ENCODE measurements around the gene ADAMTS6. TPM values are rescaled to one million over a fixed set of nuclear protein-coding genes. Genes with fewer than 3 reads are reported as not detected.

The ADAMTS6 gene
- polyA plus RNA-seq, 3 donors, result 0.01 TPM; not detected in 2

DNA sequence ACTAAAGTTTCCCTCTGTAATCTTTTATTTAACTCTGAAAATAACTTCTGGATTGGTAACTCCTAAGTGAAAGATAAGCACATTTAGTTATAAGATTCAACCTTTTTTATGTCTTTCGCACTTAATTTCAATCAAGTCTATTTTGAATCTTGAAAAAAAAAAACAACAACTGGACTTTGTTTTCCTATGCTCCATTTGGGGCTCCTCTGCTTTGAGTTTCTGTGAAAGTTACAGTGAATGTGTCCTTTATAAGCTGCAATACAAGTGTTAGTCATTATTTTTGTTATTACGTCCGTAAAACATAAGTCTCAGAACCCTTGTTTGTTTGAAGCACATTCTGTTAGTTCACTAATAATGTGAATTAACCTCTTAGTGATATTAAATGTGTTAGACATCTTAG, 276.8 kb downstream of the ADAMTS6 start:
- Histone ChIP-seq H3K27ac (ENCODE audit: low read depth in 1 of 2, low read length in 2 of 2) (no peak overlapping the region), H2AFZ (ENCODE audit: insufficient read depth, low read depth, low read length, poor library complexity, severe bottlenecking) (no peak overlapping the region), H3K4me2 (replicated peaks; ENCODE audit: extremely low read depth, low read length, poor library complexity, severe bottlenecking) (no peak overlapping the region), H3K79me2 (ENCODE audit: insufficient read depth, low read length) (no peaks in the 10 kb centered on the region), H3K4me1 (ENCODE audit: control insufficient read depth in 1 of 2, insufficient read depth in 2 of 2, low read length in 2 of 2) (no peaks in the 10 kb centered on the region), H3K36me3 (replicated peaks in 1 of 2; ENCODE audit: control insufficient read depth in 1 of 2, insufficient read depth in 2 of 2, low read length in 2 of 2) (no peaks in the 10 kb centered on the region), H3K9ac (ENCODE audit: insufficient read depth, low read length, poor library complexity, severe bottlenecking) (no peak overlapping the region), H4K20me1 (ENCODE audit: insufficient read depth, low read length) (no peaks in the 10 kb centered on the region), H3K9me3 (replicated peaks in 1 of 2; ENCODE audit: control insufficient read depth in 1 of 2, insufficient read depth in 1 of 2, low read length in 2 of 2) (no peaks in the 10 kb centered on the region), H3K27me3 (ENCODE audit: control insufficient read depth in 2 of 2, insufficient read depth in 2 of 2, low read length in 2 of 2) (no peaks in the 10 kb centered on the region), H3K4me3 (replicated peaks in 1 of 3; ENCODE audit: low read depth in 2 of 3, low read length in 3 of 3) (no peak overlapping the region)
- TF ChIP-seq, protein P1, sequence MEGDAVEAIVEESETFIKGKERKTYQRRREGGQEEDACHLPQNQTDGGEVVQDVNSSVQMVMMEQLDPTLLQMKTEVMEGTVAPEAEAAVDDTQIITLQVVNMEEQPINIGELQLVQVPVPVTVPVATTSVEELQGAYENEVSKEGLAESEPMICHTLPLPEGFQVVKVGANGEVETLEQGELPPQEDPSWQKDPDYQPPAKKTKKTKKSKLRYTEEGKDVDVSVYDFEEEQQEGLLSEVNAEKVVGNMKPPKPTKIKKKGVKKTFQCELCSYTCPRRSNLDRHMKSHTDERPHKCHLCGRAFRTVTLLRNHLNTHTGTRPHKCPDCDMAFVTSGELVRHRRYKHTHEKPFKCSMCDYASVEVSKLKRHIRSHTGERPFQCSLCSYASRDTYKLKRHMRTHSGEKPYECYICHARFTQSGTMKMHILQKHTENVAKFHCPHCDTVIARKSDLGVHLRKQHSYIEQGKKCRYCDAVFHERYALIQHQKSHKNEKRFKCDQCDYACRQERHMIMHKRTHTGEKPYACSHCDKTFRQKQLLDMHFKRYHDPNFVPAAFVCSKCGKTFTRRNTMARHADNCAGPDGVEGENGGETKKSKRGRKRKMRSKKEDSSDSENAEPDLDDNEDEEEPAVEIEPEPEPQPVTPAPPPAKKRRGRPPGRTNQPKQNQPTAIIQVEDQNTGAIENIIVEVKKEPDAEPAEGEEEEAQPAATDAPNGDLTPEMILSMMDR (IDR thresholded peaks at IDR 0.05), result no peak
- H3K9me3 Mint-ChIP-seq, result peaks cover 0 to 2% (median 0%) of the 10 kb centered on the region in 7 donors
- H3K4me3 Mint-ChIP-seq, result no peak overlapping the region
- H3K4me1 Mint-ChIP-seq, result no peaks in the 10 kb centered on the region
- H3K36me3 Mint-ChIP-seq, result no peaks in the 10 kb centered on the region
- no peaks in the 10 kb centered on the region for H3K27me3 Mint-ChIP-seq (ENCODE audit: low read depth in 3 of 3)
- no peak for DNase-seq
- intact Hi-C loops (cut with micrococcal nuclease), result no loop called here
- H3K27ac Mint-ChIP-seq, result no peak overlapping the region
- WGBS (ENCODE audit: insufficient coverage), result no CpG with 5 or more reads among the region's 3 CpGs

DNA sequence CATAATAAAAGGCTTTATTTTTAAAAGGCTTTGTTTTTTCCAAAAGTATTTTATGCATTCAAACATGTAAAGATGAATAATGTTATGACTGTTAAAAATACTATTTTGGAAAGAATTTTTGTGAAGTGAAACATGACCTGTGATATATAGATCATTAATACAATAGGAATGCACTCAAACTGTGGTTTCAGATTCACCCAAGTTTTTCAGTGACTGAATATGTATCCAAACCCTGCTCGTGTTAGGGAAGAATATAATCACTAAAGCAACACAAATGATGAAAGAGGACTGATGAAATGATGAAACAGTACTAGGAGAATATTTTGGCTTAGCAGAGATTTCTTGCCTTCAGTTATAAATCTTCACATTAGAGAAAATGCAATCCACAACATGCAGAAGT, 278.0 kb downstream of the ADAMTS6 start:
- peaks cover 0 to 2% (median 0%) of the 10 kb centered on the region in 7 donors for H3K9me3 Mint-ChIP-seq
- Histone ChIP-seq H3K4me2 (replicated peaks; ENCODE audit: extremely low read depth, low read length, poor library complexity, severe bottlenecking) (no peak overlapping the region), H4K20me1 (ENCODE audit: insufficient read depth, low read length) (no peaks in the 10 kb centered on the region), H3K27me3 (ENCODE audit: control insufficient read depth in 2 of 2, insufficient read depth in 2 of 2, low read length in 2 of 2) (no peaks in the 10 kb centered on the region), H3K4me1 (ENCODE audit: control insufficient read depth in 1 of 2, insufficient read depth in 2 of 2, low read length in 2 of 2) (no peaks in the 10 kb centered on the region), H3K36me3 (replicated peaks in 1 of 2; ENCODE audit: control insufficient read depth in 1 of 2, insufficient read depth in 2 of 2, low read length in 2 of 2) (no peaks in the 10 kb centered on the region), H3K9me3 (replicated peaks in 1 of 2; ENCODE audit: control insufficient read depth in 1 of 2, insufficient read depth in 1 of 2, low read length in 2 of 2) (no peaks in the 10 kb centered on the region), H3K4me3 (replicated peaks in 1 of 3; ENCODE audit: low read depth in 2 of 3, low read length in 3 of 3) (no peak overlapping the region), H3K79me2 (ENCODE audit: insufficient read depth, low read length) (no peaks in the 10 kb centered on the region), H2AFZ (ENCODE audit: insufficient read depth, low read depth, low read length, poor library complexity, severe bottlenecking) (no peak overlapping the region), H3K27ac (ENCODE audit: low read depth in 1 of 2, low read length in 2 of 2) (no peak overlapping the region), H3K9ac (ENCODE audit: insufficient read depth, low read length, poor library complexity, severe bottlenecking) (no peak overlapping the region)
- TF ChIP-seq, protein P1 (IDR thresholded peaks at IDR 0.05), result no peak
- no peaks in the 10 kb centered on the region for H3K4me1 Mint-ChIP-seq
- WGBS (ENCODE audit: insufficient coverage), result no CpG with 5 or more reads among the region's 1 CpG
- no peaks in the 10 kb centered on the region for H3K27me3 Mint-ChIP-seq (ENCODE audit: low read depth in 3 of 3)
- no peak overlapping the region for H3K27ac Mint-ChIP-seq
- intact Hi-C loops (cut with micrococcal nuclease), result no loop called here
- no peaks in the 10 kb centered on the region for H3K36me3 Mint-ChIP-seq
- H3K4me3 Mint-ChIP-seq, result no peak overlapping the region
- no peak for DNase-seq

Measured in CD14-positive monocyte (primary cell).